Fibroblast of lung (primary cell): ENCODE data around the gene FNDC3A.

Experiments used
- CTCF ChIP-seq, 2 donors: IDR thresholded peaks in 1 of 2; conservative IDR thresholded peaks in 1 of 2; 1 replicate in 1 of 2; 2 replicates in 1 of 2; pipeline ENCODE4 v1.5.1; 2011 to 2012; ENCODE audit warnings: low read length in 2 of 2, control low read depth in 1 of 2, inconsistent platforms in 1 of 2, low read depth in 1 of 2, mild to moderate bottlenecking in 1 of 2
- EZH2 ChIP-seq: IDR thresholded peaks from 2 replicates; pipeline ENCODE4 v1.5.1; 2012; ENCODE audit warnings: low read length, control low read depth, mild to moderate bottlenecking; ENCODE audit errors: missing control alignments

GRCh38 chr13:49098198-49098597, 122.5 kb downstream of the FNDC3A start:
- TF ChIP-seq CTCF (conservative IDR thresholded peaks at IDR 0.05 in 1 of 2, IDR thresholded peaks at IDR 0.05 in 1 of 2; ENCODE audit: low read depth in 1 of 2, low read length in 2 of 2) (no peak), EZH2 (no peak)
